KMS-11 (cell line): ENCODE data around the gene MGMT.

Experiments used
- H2AFZ ChIP-seq: fragments of 200-600 bp; sonication (generic); 2 replicates; pipeline ENCODE4 v1.6.1; 2016; ENCODE audit warnings: antibody characterized with exemption, mixed run types, low read depth
- H3K27ac ChIP-seq: fragments of 200-600 bp; sonication (generic); 2 replicates; pipeline ENCODE4 v1.6.1; 2016; ENCODE audit warnings: mild to moderate bottlenecking, mixed run types
- H3K27me3 ChIP-seq: fragments of 200-600 bp; sonication (generic); 2 replicates; pipeline ENCODE4 v1.6.1; 2017; ENCODE audit warnings: mild to moderate bottlenecking, low read depth, mixed run types, moderate library complexity; ENCODE audit not compliant: insufficient read depth
- H3K36me3 ChIP-seq: fragments of 200-600 bp; sonication (generic); 2 replicates; pipeline ENCODE4 v1.6.1; 2017; ENCODE audit warnings: mild to moderate bottlenecking, mixed run types; ENCODE audit not compliant: insufficient read depth
- H3K4me1 ChIP-seq: fragments of 200-600 bp; sonication (generic); 2 replicates; pipeline ENCODE4 v1.6.1; 2016; ENCODE audit warnings: mild to moderate bottlenecking, low read depth, mixed run types; ENCODE audit not compliant: poor library complexity, severe bottlenecking
- H3K4me2 ChIP-seq: fragments of 200-600 bp; sonication (generic); 2 replicates; pipeline ENCODE4 v1.7.0; 2016; ENCODE audit warnings: mild to moderate bottlenecking, mixed run types
- H3K4me3 ChIP-seq: fragments of 200-600 bp; sonication (generic); IDR thresholded peaks from 2 replicates; pipeline ENCODE4 v1.6.1; 2017; ENCODE audit warnings: low read depth, low read length, mixed read lengths; ENCODE audit not compliant: insufficient read depth
- H3K79me2 ChIP-seq: fragments of 200-600 bp; sonication (generic); 2 replicates; pipeline ENCODE4 v1.6.1; 2016; ENCODE audit warnings: low read depth, mixed run types; ENCODE audit not compliant: insufficient read depth
- H3K9ac ChIP-seq: fragments of 200-600 bp; sonication (generic); 2 replicates; pipeline ENCODE4 v1.6.1; 2016; ENCODE audit warnings: mild to moderate bottlenecking, mixed run types
- H4K20me1 ChIP-seq: fragments of 200-600 bp; sonication (generic); 2 replicates; pipeline ENCODE4 v1.6.1; 2016; ENCODE audit warnings: mild to moderate bottlenecking, mixed run types; ENCODE audit not compliant: insufficient read depth
- CTCF ChIP-seq: fragments of 200-600 bp; sonication (generic); conservative IDR thresholded peaks from 2 replicates; pipeline ENCODE4 v1.6.1; 2017; ENCODE audit warnings: low read depth, mild to moderate bottlenecking, antibody characterized with exemption, low read length, moderate library complexity, mixed read lengths

MGMT gene

GRCh38 chr10:129544205-129545202 lies 77.5 kb downstream of the MGMT start:
- Histone ChIP-seq H3K4me3 (no peak overlapping the region), H3K9ac (no peak overlapping the region), H3K4me1 (no peaks in the 10 kb centered on the region), H3K4me2 (no peak overlapping the region), H3K36me3 (no peaks in the 10 kb centered on the region), H2AFZ (no peak overlapping the region), H3K27me3 (no peaks in the 10 kb centered on the region), H3K27ac (no peak overlapping the region), H4K20me1 (no peaks in the 10 kb centered on the region), H3K79me2 (no peaks in the 10 kb centered on the region)
- no peak for TF ChIP-seq CTCF

GRCh38 chr10:129545261-129545660 lies 78.2 kb downstream of the MGMT start:
- no peak overlapping the region for H3K4me3 ChIP-seq
- no peaks in the 10 kb centered on the region for H3K36me3 ChIP-seq
- TF ChIP-seq CTCF: no peak
- H3K27ac ChIP-seq: no peak overlapping the region
- H2AFZ ChIP-seq: no peak overlapping the region
- no peaks in the 10 kb centered on the region for H3K27me3 ChIP-seq
- no peaks in the 10 kb centered on the region for H4K20me1 ChIP-seq
- H3K4me1 ChIP-seq: no peaks in the 10 kb centered on the region
- H3K9ac ChIP-seq: no peak overlapping the region
- no peaks in the 10 kb centered on the region for H3K79me2 ChIP-seq
- no peak overlapping the region for H3K4me2 ChIP-seq

- no peaks in the 10 kb centered on the region for H4K20me1 ChIP-seq
- no peak for TF ChIP-seq CTCF
- no peaks in the 10 kb centered on the region for H3K79me2 ChIP-seq
- H3K4me3 ChIP-seq: no peak overlapping the region
- H3K36me3 ChIP-seq: no peaks in the 10 kb centered on the region
- H3K9ac ChIP-seq: no peak overlapping the region
- H3K27me3 ChIP-seq: no peaks in the 10 kb centered on the region
- no peaks in the 10 kb centered on the region for H3K4me1 ChIP-seq
- H2AFZ ChIP-seq: no peak overlapping the region
- H3K4me2 ChIP-seq: no peak overlapping the region
- H3K27ac ChIP-seq: no peak overlapping the region
Measured at GRCh38 chr10:129546106-129546505, 79.1 kb downstream of the MGMT start.

- no peaks in the 10 kb centered on the region for H3K27me3 ChIP-seq
- TF ChIP-seq CTCF: no peak
- no peak overlapping the region for H3K9ac ChIP-seq
- H3K36me3 ChIP-seq: no peaks in the 10 kb centered on the region
- H2AFZ ChIP-seq: no peak overlapping the region
- no peaks in the 10 kb centered on the region for H4K20me1 ChIP-seq
- H3K4me2 ChIP-seq: no peak overlapping the region
- H3K4me3 ChIP-seq: no peak overlapping the region
- H3K27ac ChIP-seq: no peak overlapping the region
- no peaks in the 10 kb centered on the region for H3K4me1 ChIP-seq
- no peaks in the 10 kb centered on the region for H3K79me2 ChIP-seq
Measured at GRCh38 chr10:129547608-129548007, 80.6 kb downstream of the MGMT start.
